NCI-H1417 (cell line): Measurements from ENCODE around the gene WNT5B.
A peak's percentile ranks its signal among the peaks of the same experiment; 100 is the strongest.

ENCODE experiments used
- DNase-seq, 3 experiments: peaks; one replicate each; lab custom pipeline; 2025; lab: John Stamatoyannopoulos, UW

WNT5B gene

GRCh38 chr12:1630133-1630826 is 1.2 kb downstream of the WNT5B start:
- DNase-seq: peak; percentile 22 to 83 (median 83)

DNA sequence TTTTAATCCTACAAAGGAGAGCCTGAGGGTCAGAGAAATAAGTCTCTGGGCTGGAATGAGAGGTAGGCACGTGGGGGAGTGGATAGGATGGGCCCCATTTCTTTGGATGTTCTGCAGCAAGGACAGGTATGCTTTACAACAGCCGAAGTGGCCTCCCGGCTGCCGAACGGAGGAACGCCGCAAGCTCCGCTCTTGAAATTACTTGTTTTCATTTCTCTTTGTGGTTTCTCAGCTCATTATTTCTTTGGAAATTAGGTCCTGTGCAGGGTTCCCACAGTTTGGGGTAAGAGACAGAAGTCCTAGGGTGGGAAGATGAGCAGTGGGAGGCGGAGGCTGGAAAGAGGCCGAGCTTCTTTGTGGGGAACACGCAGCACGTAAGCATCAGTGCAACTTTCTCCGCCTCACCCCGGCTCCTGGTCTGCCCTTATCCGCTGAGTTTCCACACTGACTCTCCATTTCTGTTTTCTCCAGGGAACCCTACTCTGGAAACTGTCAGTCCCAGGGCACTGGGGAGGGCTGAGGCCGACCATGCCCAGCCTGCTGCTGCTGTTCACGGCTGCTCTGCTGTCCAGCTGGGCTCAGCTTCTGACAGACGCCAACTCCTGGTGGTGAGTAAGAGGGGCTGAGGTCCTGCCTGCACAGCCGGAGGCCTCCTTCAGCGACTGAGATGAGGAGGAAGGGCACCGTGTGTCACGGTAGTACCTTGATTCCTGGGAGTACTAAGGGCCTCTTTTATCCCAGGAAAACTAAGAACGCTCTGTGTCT is 2.0 kb downstream of the WNT5B start:
- no peak for DNase-seq

DNA sequence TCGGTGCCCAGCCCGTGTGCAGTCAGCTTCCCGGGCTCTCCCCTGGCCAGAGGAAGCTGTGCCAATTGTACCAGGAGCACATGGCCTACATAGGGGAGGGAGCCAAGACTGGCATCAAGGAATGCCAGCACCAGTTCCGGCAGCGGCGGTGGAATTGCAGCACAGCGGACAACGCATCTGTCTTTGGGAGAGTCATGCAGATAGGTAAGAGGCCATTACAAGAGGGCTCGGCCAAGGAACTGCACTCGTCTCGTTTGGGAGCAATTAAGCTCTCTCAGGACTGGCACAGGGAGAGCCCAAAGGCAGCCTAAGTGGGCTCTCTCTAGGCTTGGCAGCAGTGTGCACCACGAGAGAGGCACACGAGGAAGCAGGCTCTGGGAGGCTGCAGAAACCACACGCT is 3.7 kb downstream of the WNT5B start:
- DNase-seq: no peak

GRCh38 chr12:1633459-1633858 is 4.4 kb downstream of the WNT5B start:
- no peak for DNase-seq

GRCh38 chr12:1634149-1634548 is 5.1 kb downstream of the WNT5B start:
- DNase-seq: no peak

GRCh38 chr12:1634590-1635191 is 5.7 kb downstream of the WNT5B start:
- DNase-seq: peak; percentile 64 to 81 (median 66)

DNA sequence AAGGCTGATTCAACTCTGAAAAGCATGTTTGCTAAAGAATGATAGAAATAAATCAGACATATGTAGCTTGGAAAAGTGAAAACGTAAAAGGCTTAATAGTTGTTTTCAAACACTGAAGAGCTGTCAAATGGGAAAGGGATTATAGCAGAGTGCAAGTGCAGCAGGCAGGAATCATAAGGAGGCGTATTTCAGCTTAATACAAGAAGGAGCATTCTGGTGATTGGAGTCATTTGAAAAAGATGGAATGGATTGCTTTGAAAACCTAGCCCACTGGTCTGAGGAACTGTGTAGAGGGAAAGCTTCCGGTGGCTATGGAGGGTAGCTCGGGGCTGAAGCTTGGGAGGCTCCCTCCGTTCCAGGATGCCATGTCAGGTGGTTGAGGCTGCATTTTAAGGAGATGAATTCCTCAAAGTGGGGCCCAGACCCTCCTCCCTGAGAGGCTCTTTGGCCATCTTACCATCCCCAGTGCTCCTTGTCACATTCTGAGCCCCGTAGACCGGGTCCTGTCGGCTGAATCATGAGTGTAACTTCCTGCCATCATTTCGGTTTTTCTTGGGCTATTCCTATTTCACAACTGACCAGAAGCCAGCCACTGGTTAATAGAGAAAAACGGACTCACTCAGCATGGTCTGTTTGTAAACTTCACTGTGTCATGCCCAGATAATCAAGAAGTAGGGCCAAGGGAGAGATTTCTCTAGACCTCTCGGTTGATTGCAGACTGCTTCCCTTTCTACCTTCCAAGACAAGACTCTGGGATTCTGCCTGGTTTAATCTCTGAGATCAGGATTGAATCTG is 6.5 kb downstream of the WNT5B start:
- DNase-seq: no peak

- no peak for DNase-seq
These were observed 9.2 kb downstream of the WNT5B start for GRCh38 chr12:1638203-1638602.

GRCh38 chr12:1639538-1639937 is 10.5 kb downstream of the WNT5B start:
- DNase-seq: no peak

DNA sequence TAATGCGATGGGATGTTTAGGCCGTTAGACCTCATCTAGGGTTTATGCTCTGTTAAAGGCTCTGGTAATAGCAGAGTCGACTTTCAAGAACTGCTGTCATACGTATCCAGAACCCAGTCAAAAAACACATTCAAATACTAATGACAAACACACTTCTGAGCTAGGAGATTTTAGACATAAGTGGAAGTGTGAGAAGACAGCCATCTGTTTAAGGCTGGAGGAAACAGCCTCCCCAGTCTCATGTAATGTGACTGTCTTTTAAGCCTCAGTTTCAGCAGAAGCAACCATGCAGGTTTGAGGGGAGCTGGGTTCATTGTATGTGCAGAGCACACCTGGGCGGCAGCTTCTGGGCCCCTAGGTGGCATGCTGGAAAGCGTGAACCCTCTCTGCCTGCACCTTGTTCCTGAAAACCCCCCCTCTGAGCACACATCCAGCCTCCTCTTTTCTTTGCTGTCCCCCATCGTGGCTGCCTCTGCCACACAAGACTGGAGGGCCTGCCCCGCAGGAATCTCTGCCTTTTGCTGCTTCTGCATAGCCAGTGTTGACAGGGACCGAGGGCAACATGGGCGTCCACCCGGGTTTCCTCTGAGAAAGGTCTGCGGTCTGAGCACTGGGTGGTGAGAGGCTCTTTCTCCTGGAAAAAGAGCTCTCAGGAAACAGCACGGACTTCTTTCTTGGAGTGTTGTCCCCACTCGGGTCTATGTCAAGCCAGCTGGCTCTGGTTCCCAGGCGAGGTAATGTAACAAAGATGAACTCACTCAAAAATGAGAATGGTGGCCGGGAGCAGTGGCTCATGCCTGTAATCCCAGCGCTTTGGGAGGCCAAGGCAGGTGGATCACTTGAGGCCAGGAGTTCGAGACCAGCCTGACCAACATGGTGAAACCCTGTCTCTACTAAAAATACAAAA is 11.6 kb downstream of the WNT5B start:
- DNase-seq: no peak

DNA sequence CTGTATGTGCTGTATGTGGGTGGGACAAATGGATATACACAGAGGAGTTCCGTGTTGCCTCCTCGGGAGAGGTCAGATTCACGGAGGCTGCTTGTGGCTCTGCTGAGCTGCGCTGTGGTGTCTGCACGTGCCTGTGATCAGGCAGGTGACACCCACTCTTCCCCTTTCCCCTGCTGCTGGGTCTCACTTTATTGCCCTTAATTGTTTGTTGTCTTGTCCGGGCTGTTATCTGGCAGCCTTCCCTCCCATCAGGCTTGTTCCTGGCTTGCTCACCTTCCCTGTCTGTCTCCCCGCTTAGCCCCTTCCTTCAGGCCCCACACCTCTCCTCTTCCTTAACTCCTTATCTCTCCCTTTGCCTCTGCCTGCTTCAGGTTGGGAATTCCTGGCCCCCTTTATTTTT is 13.5 kb downstream of the WNT5B start:
- DNase-seq: peak in 2 of 3 experiments; percentile 40 to 70

- DNase-seq: no peak
These were observed 14.0 kb downstream of the WNT5B start for GRCh38 chr12:1643043-1643442.

- DNase-seq: peak in 2 of 3 experiments; percentile 57 to 60
These were observed 15.0 kb downstream of the WNT5B start for GRCh38 chr12:1643905-1644533.

- peak; percentile 72 to 89 (median 76) for DNase-seq
These were observed 15.8 kb downstream of the WNT5B start for GRCh38 chr12:1644534-1645438.

DNA sequence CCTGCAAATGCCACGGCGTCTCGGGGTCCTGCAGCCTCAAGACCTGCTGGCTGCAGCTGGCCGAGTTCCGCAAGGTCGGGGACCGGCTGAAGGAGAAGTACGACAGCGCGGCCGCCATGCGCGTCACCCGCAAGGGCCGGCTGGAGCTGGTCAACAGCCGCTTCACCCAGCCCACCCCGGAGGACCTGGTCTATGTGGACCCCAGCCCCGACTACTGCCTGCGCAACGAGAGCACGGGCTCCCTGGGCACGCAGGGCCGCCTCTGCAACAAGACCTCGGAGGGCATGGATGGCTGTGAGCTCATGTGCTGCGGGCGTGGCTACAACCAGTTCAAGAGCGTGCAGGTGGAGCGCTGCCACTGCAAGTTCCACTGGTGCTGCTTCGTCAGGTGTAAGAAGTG is 16.8 kb downstream of the WNT5B start:
- DNase-seq: peak in 1 of 3 experiments; percentile 32

GRCh38 chr12:1646569-1647284 is 17.7 kb downstream of the WNT5B start:
- no peak for DNase-seq

GRCh38 chr12:1647285-1647669 is 18.2 kb downstream of the WNT5B start:
- DNase-seq: no peak

DNA sequence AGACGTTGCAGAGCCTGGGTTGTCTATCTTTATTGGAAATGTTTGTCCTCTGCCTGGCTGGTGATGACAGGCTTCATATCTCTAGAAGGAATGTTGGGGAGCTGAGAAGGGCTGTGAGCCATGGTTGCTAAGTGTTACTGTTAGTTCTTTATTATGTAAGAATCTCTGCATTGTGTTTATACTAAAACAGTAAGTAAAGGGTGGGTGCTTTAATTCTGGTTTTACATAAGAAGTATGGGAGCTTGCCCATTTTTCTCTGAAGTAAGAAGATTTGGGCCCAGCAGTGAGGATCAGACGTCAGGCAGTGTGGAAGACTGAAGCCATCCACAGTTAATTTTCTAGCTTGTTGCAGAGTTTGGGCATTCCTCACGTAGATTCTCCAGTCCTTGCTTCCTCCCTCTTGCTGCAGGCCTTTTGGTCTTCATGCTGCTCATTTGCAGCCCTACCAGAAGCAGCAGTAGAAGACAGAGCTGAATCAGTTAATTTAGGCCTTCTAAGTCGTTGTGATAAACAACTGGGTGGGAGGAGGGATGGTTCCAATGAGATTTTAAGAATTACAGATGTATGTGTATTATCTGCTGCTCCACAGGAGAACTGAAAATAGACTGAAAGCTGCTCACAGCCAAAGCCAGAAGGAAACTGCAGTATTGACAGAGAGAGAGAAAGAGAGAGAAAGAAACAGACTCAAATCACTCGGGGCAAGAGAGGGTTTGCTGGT is 21.4 kb downstream of the WNT5B start:
- no peak for DNase-seq
